ENCODE data around the gene ZBTB7C.

The ZBTB7C gene

GRCh38 chr18:47979611-47980200 lies 429.5 kb downstream of the ZBTB7C start:
- in situ Hi-C loops (cut with HindIII; ENCODE audit: low sequenced_read_pairs): no loop called here
- H3K4me3 ChIP-seq (ENCODE audit: low read depth, low read length): no peak overlapping the region
- no peak for TF ChIP-seq CTCF (IDR thresholded peaks at IDR 0.05; ENCODE audit: low read depth, low read length, missing control alignments)
- no peak for DNase-seq (ENCODE audit: low read depth)

GRCh38 chr18:47978603-47979002 lies 430.6 kb downstream of the ZBTB7C start:
- in situ Hi-C loops (cut with HindIII; ENCODE audit: low sequenced_read_pairs): no loop called here
- TF ChIP-seq CTCF (IDR thresholded peaks at IDR 0.05; ENCODE audit: low read depth, low read length, missing control alignments): no peak
- H3K4me3 ChIP-seq (ENCODE audit: low read depth, low read length): no peak overlapping the region
- no peak for DNase-seq (ENCODE audit: low read depth)

GRCh38 chr18:47978141-47978540 lies 431.0 kb downstream of the ZBTB7C start:
- no peak for TF ChIP-seq CTCF (IDR thresholded peaks at IDR 0.05; ENCODE audit: low read depth, low read length, missing control alignments)

More at GRCh38 chr18:47978141-47978540, 431.0 kb downstream of the ZBTB7C start:
- H3K4me3 ChIP-seq (ENCODE audit: low read depth, low read length): no peak overlapping the region
- in situ Hi-C loops (cut with HindIII; ENCODE audit: low sequenced_read_pairs): no loop called here
- DNase-seq (ENCODE audit: low read depth): no peak
